Esophagus squamous epithelium (tissue), 5 donors: Measurements from ENCODE around the gene TACSTD2. TPM values are rescaled to one million over a fixed set of nuclear protein-coding genes. Genes with fewer than 3 reads are reported as not detected.
A peak's percentile ranks its signal among the peaks of the same experiment; 100 is the strongest.

ENCODE experiments used
- DNase-seq: peaks from one replicate; lab custom pipeline; 2025; lab: John Stamatoyannopoulos, UW
- H3K27ac ChIP-seq, 4 donors: fragments of 200-600 bp; sonication (generic); one replicate each; pipeline ENCODE4 v1.5.1; 2016 to 2019; ENCODE audit warnings: mild to moderate bottlenecking in 1 of 4
- H3K27me3 ChIP-seq, 4 donors: fragments of 200-600 bp; sonication (generic); 1 replicate in 3 of 4; 2 replicates in 1 of 4; pipeline versions ENCODE4 v1.5.1 to v1.6.0; 2017 to 2021; ENCODE audit warnings: antibody characterized with exemption in 1 of 4
- H3K36me3 ChIP-seq, 3 donors: fragments of 200-600 bp; sonication (generic); one replicate each; pipeline ENCODE4 v1.5.1; 2016 to 2019
- H3K4me1 ChIP-seq, 3 donors: fragments of 200-600 bp; sonication (generic); one replicate each; pipeline ENCODE4 v1.5.1; 2017 to 2019
- H3K4me3 ChIP-seq, 4 donors: fragments of 200-600 bp; sonication (generic); 1 replicate in 3 of 4; 2 replicates in 1 of 4; pipeline ENCODE4 v1.5.1; 2016 to 2019; ENCODE audit warnings: mild to moderate bottlenecking in 2 of 4, moderate library complexity in 1 of 4
- H3K9me3 ChIP-seq, 3 donors: fragments of 200-600 bp; sonication (generic); one replicate each; pipeline ENCODE4 v1.5.1; 2016 to 2019
- CTCF ChIP-seq, 6 experiments: fragments of 450-650 bp in 4 of 6; fragments of 200-600 bp in 2 of 6; sonication (generic) in 2 of 6; IDR thresholded peaks; one replicate each; pipeline ENCODE4 v1.5.1; 2016 to 2019; ENCODE audit warnings: antibody characterized with exemption in 6 of 6, mild to moderate bottlenecking in 4 of 6, moderate library complexity in 4 of 6
- POLR2A ChIP-seq, 4 donors: fragments of 450-650 bp; IDR thresholded peaks; one replicate each; pipeline ENCODE4 v1.6.1; 2017; ENCODE audit warnings: antibody characterized with exemption in 4 of 4, mild to moderate bottlenecking in 4 of 4, moderate library complexity in 3 of 4
- WGBS, 2 donors: methylation state at CpG; one replicate each; pipeline ENCODE4 v1.1.5; 2018; 5-methylcytosine and 5-hydroxymethylcytosine counted together
- intact Hi-C: fragments of 100-400 bp; cut with DNase I; formaldehyde crosslinking; loops from one replicate; pipeline ENCODE4 v1.15.0; 2022
- total RNA-seq, 4 donors: library from RNA; depleted of rRNA; stranded (reverse); fragments of >200 nt; gene quantifications; one replicate each; pipeline ENCODE4 v1.1.0, GENCODE V29; 2016
- donor health status: DM: yes; HTN: yes; CAD: no.

Gene TACSTD2
- total RNA-seq, 4 donors from 2014 or later: 565 to 1,522 (median 625) TPM

- WGBS, 2 donors: 65 to 80% methylated on average over 5 of the region's 5 CpGs
- TF ChIP-seq POLR2A (IDR thresholded peaks at IDR 0.05) (no peak), CTCF (IDR thresholded peaks at IDR 0.05) (no peak)
- Histone ChIP-seq H3K27ac (peak overlapping the region; percentile 31 to 77 (median 58)), H3K4me3 (no peak overlapping the region), H3K9me3 (no peaks in the 10 kb centered on the region), H3K27me3 (no peaks in the 10 kb centered on the region), H3K36me3 (no peaks in the 10 kb centered on the region), H3K4me1 (peaks cover 44 to 78% (median 46%) of the 10 kb centered on the region in 3 donors)
- DNase-seq: no peak
- intact Hi-C loops: no loop called here
Observed at GRCh38 chr1:58588396-58588795, 11.3 kb upstream of the TACSTD2 start.

GRCh38 chr1:58587667-58588066, 10.6 kb upstream of the TACSTD2 start:
- H3K36me3 ChIP-seq: no peaks in the 10 kb centered on the region
- no peaks in the 10 kb centered on the region for H3K27me3 ChIP-seq
- peak overlapping the region in 1 of 4 donors; percentile 88 for H3K27ac ChIP-seq
- no peak overlapping the region for H3K4me3 ChIP-seq
- H3K4me1 ChIP-seq: peaks cover 41 to 74% (median 42%) of the 10 kb centered on the region in 3 donors
- TF ChIP-seq POLR2A (IDR thresholded peaks at IDR 0.05) (no peak), CTCF (IDR thresholded peaks at IDR 0.05) (no peak)
- DNase-seq: no peak
- WGBS, 2 donors: 92 to 100% methylated on average over 2 of the region's 2 CpGs
- no peaks in the 10 kb centered on the region for H3K9me3 ChIP-seq
- intact Hi-C loops: no loop called here

- Histone ChIP-seq H3K36me3 (no peaks in the 10 kb centered on the region), H3K9me3 (no peaks in the 10 kb centered on the region), H3K27ac (peak overlapping the region; percentile 75 to 94 (median 89)), H3K4me1 (peaks cover 33 to 60% (median 33%) of the 10 kb centered on the region in 3 donors), H3K27me3 (no peaks in the 10 kb centered on the region), H3K4me3 (no peak overlapping the region)
- intact Hi-C loops: no loop called here
- TF ChIP-seq CTCF (IDR thresholded peaks at IDR 0.05): no peak
- TF ChIP-seq POLR2A (IDR thresholded peaks at IDR 0.05): no peak
- 63 to 89% methylated on average over 2 to 4 of the region's 4 CpGs for WGBS, 2 donors
- no peak for DNase-seq
Observed at GRCh38 chr1:58586271-58586670, 9.2 kb upstream of the TACSTD2 start.

GRCh38 chr1:58585581-58586151, 8.6 kb upstream of the TACSTD2 start:
- Histone ChIP-seq H3K4me1 (peaks cover 33 to 60% (median 33%) of the 10 kb centered on the region in 3 donors), H3K27me3 (no peaks in the 10 kb centered on the region), H3K4me3 (no peak overlapping the region), H3K27ac (peak overlapping the region; percentile 75 to 94 (median 89)), H3K9me3 (no peaks in the 10 kb centered on the region), H3K36me3 (no peaks in the 10 kb centered on the region)
- WGBS, 2 donors: 27 to 68% methylated on average over 3 of the region's 3 CpGs
- intact Hi-C loops: no loop called here
- no peak for DNase-seq
- no peak for TF ChIP-seq CTCF (IDR thresholded peaks at IDR 0.05)
- TF ChIP-seq POLR2A (IDR thresholded peaks at IDR 0.05): no peak

GRCh38 chr1:58585166-58585565, 8.1 kb upstream of the TACSTD2 start:
- H3K9me3 ChIP-seq: no peaks in the 10 kb centered on the region
- WGBS, 2 donors: 42 to 50% methylated on average over 2 of the region's 2 CpGs
- TF ChIP-seq CTCF (IDR thresholded peaks at IDR 0.05): no peak
- no peak for TF ChIP-seq POLR2A (IDR thresholded peaks at IDR 0.05)
- H3K4me3 ChIP-seq: no peak overlapping the region
- H3K27ac ChIP-seq: peak overlapping the region; percentile 75 to 94 (median 89)
- H3K4me1 ChIP-seq: peaks cover 33 to 65% (median 33%) of the 10 kb centered on the region in 3 donors
- H3K27me3 ChIP-seq: no peaks in the 10 kb centered on the region
- intact Hi-C loops: no loop called here
- no peaks in the 10 kb centered on the region for H3K36me3 ChIP-seq
- DNase-seq: no peak
